CD4-positive, alpha-beta T cell treated with Interleukin-1 beta for 1 hour (primary cell): ENCODE measurements around the gene TRIM15.

ENCODE experiments used
- DNase-seq, 2 donors: peaks; one replicate each; pipeline ENCODE4 v3.0.0-alpha.2; 2020 to 2022

TRIM15 gene

GRCh38 chr6:30147096-30147495, 16.2 kb upstream of the TRIM15 start:
- no peak for DNase-seq

- no peak for DNase-seq
These were observed 14.1 kb upstream of the TRIM15 start for GRCh38 chr6:30149234-30149633.

- no peak for DNase-seq
These were observed 13.3 kb upstream of the TRIM15 start for GRCh38 chr6:30149858-30150550.

- DNase-seq = no peak
These were observed 12.5 kb upstream of the TRIM15 start for GRCh38 chr6:30150671-30151395.

GRCh38 chr6:30151580-30151979, 11.8 kb upstream of the TRIM15 start:
- no peak for DNase-seq

- DNase-seq = no peak
These were observed 11.2 kb upstream of the TRIM15 start for GRCh38 chr6:30152016-30152673.

GRCh38 chr6:30152910-30153610, 10.3 kb upstream of the TRIM15 start:
- no peak for DNase-seq

- no peak for DNase-seq
These were observed 9.3 kb upstream of the TRIM15 start for GRCh38 chr6:30154061-30154460.

GRCh38 chr6:30154709-30155519, 8.4 kb upstream of the TRIM15 start:
- no peak for DNase-seq

- DNase-seq = no peak
These were observed 7.7 kb upstream of the TRIM15 start for GRCh38 chr6:30155520-30156261.

- no peak for DNase-seq
These were observed 7.1 kb upstream of the TRIM15 start for GRCh38 chr6:30156262-30156599.

- no peak for DNase-seq
These were observed 6.6 kb upstream of the TRIM15 start for GRCh38 chr6:30156774-30157173.

- no peak for DNase-seq
These were observed 5.8 kb upstream of the TRIM15 start for GRCh38 chr6:30157581-30157980.

- no peak for DNase-seq
These were observed 5.3 kb upstream of the TRIM15 start for GRCh38 chr6:30157999-30158398.

GRCh38 chr6:30158475-30159040, 4.8 kb upstream of the TRIM15 start:
- DNase-seq = no peak

GRCh38 chr6:30160008-30160784, 3.1 kb upstream of the TRIM15 start:
- DNase-seq = no peak

GRCh38 chr6:30160785-30161531, 2.4 kb upstream of the TRIM15 start, which contains the start of gene TRIM10:
Gene TRIM10, minus strand, starts transcription at chr6:30161211. Its CDS starts 353 bp downstream, at chr6:30160858.
- DNase-seq = no peak

- no peak for DNase-seq
These were observed 869 bp upstream of the TRIM15 start for GRCh38 chr6:30162265-30163089.
